ENCODE measurements around the gene EBLN1. TPM values are rescaled to one million over a fixed set of nuclear protein-coding genes. Genes with fewer than 3 reads are reported as not detected.

EBLN1 gene
- total RNA-seq (2022; extraction: Qiagen RNA extraction; ENCODE audit: low read depth), result 0.08 TPM in 1 of 5 replicates, not detected in the others

GRCh38 chr10:22217842-22218241 is at the start of gene EBLN1:
TSS of gene EBLN1 (minus strand) at chr10:22218015. CDS start at chr10:22209983, 8,032 bp downstream.

Other genes starting within 250 kb of the EBLN1 start
- gene DNAJC1, start 214.3 kb downstream of the EBLN1 start, total RNA-seq (2022; extraction: Qiagen RNA extraction; ENCODE audit: low read depth), result 26.6 to 32.8 TPM (median 30.8 TPM) in 5 replicates
- gene COMMD3, start 98.4 kb upstream of the EBLN1 start, total RNA-seq (2022; extraction: Qiagen RNA extraction; ENCODE audit: low read depth), result 48.4 to 52.2 TPM (median 49.5 TPM) in 5 replicates
- 26.5 to 36.6 TPM (median 32.8 TPM) in 5 replicates for gene BMI1, start 103.1 kb upstream of the EBLN1 start, total RNA-seq (2022; extraction: Qiagen RNA extraction; ENCODE audit: low read depth)
- not detected in 5 replicates for gene SPAG6, start 127.5 kb upstream of the EBLN1 start, total RNA-seq (2022; extraction: Qiagen RNA extraction; ENCODE audit: low read depth)

Data from A549 treated with CpdA at 1 μM for 4 hours (cell line).